ENCODE results near the gene SMCO4.

DNA sequence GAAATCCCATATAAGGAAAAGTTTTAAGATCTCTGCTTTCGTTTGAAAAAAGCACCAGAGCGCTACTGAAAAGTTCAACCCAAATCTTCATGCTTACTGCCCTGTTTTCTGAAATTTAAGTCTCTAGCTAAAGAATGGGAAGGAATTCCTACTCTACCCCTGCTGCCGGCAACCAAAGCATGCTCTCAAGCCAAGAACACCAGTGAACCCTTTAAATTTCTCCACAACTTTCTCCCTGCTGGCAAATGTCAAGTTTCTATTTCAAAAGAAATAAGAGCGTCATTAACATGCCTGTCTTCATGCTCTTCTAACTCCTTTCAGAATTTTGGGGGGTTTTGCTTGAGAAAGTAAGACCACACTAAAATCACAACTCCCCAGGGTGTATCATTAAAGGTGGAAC, 6.8 kb upstream of the SMCO4 start:
- TF ChIP-seq, protein P1, sequence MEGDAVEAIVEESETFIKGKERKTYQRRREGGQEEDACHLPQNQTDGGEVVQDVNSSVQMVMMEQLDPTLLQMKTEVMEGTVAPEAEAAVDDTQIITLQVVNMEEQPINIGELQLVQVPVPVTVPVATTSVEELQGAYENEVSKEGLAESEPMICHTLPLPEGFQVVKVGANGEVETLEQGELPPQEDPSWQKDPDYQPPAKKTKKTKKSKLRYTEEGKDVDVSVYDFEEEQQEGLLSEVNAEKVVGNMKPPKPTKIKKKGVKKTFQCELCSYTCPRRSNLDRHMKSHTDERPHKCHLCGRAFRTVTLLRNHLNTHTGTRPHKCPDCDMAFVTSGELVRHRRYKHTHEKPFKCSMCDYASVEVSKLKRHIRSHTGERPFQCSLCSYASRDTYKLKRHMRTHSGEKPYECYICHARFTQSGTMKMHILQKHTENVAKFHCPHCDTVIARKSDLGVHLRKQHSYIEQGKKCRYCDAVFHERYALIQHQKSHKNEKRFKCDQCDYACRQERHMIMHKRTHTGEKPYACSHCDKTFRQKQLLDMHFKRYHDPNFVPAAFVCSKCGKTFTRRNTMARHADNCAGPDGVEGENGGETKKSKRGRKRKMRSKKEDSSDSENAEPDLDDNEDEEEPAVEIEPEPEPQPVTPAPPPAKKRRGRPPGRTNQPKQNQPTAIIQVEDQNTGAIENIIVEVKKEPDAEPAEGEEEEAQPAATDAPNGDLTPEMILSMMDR (IDR thresholded peaks at IDR 0.05) = no peak
- no peak for TF ChIP-seq ZFX (IDR thresholded peaks at IDR 0.05; ENCODE audit: borderline replicate concordance)

Measured in 22Rv1 (cell line).